Stimulated activated CD8-positive, alpha-beta memory T cell treated with anti-CD3 and anti-CD28 coated beads, Interleukin-4, amount 100 ng/mL, for 4 hours (primary cell): ENCODE data around the gene CDH13.

Experiments
- DNase-seq, 2 donors: peaks; one replicate each; pipeline ENCODE4 v3.0.0-alpha.2; 2020; ENCODE audit warnings: low read depth in 2 of 2, low spot score in 1 of 2

CDH13 gene

DNA sequence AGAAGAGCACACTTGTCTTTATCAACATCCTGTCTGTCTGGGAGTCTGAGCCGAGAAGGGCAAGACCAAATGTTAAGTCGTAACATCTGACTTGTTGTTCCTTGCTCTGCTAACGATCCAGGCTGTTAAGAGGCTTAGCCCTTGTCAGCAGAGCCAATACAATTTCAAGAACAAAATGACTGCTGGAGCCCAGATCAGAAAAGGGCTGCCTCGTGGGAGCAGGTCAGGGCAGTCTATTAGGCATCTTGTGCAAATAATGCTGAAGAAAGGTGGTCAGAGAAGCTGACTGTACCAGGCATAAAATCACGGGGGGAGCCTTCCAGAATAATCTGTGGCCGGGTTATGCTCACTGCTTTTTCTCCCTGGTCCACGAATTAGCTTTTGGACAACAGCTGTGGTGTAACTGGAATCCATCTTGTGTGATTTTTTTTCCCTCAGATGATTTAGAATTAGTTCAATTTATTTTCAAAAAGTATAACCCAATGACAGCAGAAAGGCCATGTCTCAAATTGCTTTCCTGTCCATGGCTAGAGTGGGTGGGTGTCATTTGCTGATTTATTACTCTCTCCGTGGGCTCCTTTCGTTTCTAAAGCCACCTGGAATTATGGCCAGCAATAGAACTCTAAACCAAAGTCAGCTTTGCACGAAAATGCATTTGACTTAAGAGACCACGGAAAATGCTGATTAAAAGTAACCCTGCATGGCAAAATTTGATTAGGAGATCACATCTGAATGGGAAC is 959.9 kb downstream of the CDH13 start:
- DNase-seq, result no peak

DNA sequence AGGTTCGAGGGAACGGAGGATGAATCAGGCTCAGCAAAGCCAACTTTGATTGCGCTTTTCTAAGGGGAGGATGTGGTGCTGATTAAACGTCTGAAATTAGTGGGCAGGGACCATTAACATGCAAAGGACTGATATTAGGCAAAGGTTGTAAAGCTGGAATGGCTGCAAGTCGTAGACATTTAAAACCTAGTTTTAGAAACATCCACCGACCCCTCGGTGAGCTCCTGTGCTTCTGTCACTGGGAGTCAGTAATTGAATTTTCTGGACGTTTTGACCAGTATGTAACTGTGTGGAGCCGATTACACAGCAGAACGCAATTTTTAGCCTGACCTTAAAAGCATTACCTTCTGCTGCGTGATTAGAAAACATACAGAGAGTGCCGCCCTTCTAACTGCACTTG is 960.4 kb downstream of the CDH13 start:
- DNase-seq, result no peak

DNA sequence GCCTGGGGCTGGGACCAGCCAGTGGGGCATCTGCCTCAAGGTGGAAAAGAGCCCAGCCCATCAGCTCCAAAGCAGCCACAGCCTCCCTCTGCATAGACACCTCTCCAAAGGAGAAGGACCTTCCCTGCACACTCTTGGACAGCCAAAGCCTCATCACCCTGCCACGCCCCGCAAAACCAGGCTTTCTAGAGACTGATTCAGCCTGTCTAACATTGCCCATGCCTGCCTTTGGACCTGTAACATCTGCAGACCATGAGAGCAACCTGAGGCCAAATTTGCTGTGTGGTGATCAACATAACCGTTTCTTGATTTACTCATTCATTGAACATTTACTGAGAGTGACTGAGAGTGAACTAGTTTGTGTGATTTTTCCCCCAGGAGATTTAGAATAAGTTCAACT is 961.3 kb downstream of the CDH13 start:
- DNase-seq, result no peak

DNA sequence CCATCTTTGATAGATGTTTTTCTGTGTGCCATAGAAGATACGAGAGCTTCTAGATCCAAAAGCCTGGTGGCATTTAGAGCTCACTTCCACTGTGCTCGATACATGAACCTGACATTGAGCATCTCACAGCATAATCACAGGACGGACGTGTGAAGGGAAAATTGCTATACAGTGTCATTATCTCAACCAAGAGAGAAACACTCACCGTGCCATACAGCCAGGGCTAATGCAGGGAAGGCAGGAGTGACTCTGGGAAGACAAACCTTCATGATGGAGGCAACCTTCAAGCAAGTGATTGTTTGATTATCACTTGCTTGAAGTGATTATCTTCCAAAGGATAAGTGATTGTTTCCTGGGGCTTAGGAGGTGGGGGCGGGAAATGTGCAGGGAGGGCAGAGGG is 962.8 kb downstream of the CDH13 start:
- no peak for DNase-seq

DNA sequence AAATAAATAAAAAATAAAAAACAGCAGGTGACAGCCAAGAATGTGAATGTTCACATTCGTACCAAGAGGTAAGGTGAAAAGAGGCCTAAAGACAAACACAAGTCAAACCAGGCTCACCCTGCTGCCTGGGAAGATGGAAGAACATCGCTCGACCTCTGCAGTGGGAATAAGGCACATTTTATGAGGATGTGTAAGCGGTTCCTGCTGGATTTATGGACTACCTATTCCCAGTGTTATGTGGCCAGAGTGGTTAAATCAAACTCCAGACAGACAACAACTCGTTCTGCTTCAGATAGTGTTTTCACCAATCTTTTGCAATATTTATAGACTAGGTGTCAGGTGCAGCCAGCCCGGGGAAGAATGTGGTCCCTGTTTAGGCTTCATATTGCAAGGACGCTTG is 966.0 kb downstream of the CDH13 start:
- DNase-seq, result no peak

DNA sequence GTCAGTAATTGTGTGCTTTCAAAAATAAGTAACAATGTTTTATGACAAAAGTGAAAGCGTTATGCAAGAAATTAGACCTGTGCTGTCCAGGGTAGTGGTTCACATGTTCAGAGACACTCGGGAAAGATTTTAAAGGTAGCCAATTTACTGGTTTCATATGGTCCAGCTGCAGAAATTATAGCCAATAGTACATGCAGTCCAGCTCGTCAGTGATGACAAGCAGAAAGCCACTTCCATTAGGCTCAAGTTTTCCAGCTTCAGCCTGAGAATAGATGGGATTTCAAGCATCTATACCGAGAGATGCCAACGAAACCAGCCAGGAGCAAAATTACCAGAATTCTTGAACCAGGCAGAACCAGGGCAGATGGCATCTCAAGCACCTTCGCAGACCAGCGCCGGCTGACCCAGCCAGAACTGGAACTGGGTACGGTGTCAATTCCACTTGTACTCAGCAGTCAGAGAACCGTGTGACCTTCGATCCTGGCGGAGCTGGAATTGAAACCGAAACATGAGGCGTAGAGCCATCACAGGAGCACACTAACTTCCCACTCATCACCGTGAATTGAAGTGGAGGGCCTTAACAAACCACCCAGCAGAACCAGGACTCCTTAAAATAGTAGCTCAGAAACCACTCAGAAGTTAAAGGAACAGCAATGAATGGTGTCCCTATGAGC is 973.2 kb downstream of the CDH13 start:
- no peak for DNase-seq

DNA sequence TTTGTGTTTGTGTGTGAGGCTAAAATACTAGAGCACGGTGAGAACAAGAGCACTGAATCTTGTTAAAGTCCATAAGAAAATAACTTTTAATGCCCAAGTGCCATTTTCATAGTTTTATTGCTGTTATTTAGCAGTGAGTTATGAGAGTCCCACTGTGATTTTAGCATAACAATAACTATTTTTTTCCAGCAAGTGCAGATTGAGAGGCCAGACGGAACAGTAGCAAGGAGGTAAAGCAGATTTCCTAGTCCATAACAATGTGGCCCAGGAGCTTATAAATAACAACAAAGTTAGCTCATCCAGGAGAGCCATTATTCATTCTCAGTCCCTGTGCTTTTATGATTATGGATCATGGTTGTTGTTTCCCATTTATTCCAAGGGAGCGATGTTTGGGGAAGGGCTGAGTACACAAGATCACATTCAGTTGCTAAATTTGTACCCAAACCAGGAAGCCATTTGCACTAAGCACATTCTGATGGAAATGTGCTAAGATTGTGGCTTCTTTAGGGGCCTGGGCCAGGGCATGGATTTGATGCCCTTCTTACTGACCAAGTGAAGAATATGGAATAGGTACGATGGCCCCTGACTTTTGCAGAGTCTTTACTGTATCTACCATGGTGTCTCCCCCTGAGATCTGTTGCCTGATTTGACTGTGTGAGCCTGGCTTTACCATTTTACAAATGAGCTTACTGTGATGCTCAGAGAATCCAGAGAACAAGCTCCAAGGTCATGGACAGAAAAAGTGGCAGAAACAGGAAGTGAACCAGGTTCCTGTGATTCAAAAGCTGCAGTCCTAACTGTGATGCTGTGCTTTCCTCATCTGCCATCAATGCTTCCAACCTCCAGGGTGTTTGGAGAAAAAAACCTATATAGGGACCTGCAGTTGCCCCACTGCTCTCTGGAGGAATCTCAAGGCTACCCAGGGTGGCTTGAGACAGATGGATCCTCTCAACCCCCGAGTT is 976.3 kb downstream of the CDH13 start:
- no peak for DNase-seq

DNA sequence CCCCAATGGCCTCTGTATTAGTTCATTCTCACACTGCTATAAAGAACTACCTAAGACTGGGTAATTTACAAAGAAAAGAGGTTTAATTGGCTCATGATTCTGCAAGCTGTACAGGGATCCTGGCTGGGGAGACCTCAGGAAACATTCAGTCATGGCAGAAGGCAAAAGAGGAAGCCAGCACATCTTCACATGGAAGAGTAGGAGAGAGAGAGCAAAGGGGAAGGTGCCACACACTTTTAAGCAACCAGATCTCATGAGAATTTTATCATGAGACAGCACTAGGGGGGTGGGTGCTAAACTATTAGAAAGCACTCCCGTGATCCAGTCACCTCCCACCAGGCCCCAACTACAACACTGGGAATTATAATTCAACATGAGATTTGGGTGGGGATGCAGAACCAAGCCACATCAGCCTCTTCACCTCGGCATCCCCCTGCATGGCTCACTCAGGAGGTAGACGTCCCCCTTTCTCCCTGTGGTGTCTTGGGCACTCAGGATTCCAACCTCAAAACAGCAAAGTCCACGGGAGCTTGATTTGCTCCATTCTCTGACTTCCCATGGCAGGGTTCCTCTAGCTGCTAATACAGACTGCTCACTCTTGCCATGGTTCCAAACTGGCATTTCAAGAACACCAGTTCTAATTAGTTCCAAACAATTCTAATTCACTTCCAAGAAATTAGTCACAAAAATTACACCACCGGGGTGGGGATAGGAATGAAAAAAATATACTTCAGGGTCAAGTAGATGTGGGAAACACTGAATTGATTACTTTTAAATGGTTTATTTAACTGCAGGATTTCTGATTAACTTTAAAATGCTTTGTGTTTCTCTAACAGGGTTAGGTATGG is 977.2 kb downstream of the CDH13 start:
- DNase-seq, result no peak

DNA sequence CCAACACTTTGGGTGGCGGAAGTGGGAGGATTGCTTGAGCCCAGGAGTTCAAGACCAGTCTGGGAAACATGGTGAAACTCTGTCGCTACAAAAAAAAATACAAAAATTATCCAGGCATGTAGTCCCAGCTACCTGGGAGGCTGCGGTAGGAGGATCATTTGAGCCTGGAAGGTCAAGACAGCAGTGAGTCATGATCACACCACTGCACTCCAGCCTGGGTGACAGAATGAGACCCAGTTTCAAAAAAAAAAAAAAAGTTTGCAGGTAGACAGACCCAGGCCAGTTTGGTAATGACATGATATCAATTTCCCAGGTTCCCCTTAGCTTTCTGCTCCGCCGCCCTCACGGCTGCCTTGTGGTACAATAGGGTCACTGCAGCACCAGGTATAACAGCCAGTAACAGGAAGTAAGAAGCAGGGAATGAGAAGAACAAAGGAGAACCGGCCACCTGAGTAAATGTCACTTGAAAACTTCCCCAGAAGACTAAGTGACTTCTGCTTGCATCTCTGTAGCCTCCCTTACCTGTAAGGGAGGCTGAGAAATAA is 979.8 kb downstream of the CDH13 start:
- DNase-seq, result no peak

DNA sequence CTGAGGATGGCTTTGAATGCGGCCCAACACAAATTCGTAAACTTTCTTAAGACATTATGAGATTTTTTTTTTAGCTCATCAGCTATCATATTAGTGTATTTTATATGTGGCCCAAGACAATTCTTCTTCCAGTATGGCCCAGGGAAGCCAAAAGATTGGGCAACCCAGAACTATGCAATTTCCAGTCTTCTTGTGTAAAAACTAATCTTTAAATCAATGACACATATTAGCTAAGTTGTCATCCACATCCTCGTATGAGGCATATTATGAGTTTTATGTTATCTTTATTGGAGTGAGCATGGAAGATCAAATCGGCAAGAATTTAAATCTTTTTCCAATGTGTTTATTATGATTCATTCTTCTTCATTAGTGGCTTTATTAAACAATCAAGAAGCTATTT is 982.4 kb downstream of the CDH13 start:
- no peak for DNase-seq

DNA sequence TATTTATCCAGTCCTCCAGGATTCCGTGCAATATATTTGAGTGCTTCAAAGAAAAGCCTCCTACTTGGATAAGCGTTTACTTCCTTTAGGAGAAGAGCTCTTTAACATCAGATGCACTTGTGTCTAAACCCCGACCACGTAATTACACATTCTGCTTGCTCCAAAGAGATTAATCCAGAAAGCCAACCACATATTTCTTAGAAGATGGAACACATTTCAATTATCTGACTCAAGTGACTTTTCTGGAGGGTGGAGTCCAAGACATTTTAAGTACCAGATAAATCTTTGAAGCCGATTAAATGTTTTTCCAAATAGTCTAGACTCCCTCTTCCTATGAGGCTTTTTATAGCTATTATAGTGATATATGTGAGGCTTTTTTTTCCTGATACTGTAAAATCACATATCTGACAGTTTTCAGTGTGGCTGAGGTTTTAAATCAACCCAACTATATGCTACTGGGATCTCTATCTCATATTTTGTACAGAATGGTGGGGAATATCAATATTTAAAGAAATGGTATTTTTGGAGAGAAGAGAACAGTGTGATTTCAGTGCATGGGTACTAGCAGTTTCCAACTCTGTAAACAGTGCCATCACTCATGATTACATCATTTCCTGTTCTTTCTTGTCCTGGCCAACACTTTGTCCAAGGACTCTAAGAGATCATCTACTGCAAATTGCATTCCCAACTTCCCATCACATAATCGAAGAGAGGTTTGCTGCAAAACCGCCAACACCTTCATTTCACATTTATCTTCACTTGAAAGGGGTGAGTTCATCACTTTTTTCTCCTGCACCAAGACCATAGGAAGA is 988.6 kb downstream of the CDH13 start:
- DNase-seq, result no peak

DNA sequence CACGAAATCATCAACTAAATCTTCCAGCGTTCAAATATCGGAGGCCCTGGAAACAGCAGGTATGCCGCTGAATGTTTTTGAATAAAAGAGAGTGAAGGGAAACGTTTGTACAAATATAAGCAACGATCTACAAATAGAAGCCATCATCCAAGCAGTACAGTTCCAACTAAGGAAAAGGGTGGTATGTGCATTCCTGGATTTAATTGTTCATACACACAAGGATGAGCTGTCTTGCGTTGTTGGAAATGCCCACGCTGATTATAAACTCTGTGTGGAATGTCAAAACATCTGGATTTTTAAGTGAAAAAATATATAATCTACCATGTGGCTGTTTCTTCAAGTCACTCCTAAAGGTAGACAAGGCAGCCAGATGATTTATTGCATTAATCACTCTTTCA is 989.2 kb downstream of the CDH13 start:
- DNase-seq, result no peak

DNA sequence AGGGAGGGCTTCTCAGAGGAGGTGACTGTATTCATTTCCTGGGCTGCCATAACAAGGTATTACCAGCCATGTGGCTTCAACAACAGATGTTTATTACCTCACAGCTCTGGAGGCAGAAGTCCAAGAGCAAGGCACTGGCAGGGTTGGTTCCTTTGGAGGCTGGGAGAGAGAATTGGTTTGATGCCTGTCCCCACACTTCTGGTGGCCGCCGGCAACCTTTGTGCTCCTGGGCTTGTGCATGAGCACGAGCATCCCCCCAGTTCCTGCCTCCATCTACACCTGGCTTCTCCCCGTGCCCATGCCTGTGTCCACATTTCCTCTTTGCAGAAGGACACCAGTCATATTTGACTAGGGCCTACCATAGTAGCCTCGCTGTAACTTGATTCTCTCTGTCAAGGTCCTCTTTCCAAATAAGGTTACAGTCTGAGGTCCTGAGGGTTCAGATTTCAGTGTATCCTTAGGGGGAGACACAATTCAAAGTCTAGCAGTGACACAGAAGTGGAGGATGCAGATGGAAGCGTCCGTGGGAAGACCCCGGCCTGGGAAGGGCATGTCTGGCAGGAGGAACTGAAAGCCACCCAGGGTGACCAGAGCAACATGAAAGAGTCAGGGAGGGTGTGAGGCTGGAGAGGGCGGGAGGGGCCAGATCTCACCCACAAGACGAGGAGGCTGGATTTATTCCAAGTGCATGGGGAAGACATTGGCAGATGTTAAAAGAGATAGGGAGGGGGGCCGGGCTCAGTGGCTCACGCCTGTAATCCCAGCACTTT is 992.8 kb downstream of the CDH13 start:
- DNase-seq, result no peak

DNA sequence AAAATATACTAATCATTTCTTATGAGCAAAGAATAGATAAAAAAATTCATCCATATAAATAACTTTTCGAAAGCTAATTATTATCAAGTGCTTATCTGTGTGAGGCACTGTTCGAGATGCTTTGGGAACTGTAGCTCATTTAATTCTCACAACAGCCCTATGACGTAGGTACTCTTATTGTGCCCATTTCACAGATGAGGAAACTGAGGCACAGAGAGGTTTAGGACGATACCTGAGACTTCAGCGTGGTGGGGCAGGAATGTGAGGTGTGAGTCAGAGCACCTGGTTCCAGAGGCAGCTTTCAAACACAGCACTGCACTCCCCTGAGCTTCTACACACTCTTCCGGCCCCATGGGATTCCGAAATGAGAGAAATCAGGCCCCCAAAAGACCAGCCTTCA is 995.2 kb downstream of the CDH13 start:
- no peak for DNase-seq

DNA sequence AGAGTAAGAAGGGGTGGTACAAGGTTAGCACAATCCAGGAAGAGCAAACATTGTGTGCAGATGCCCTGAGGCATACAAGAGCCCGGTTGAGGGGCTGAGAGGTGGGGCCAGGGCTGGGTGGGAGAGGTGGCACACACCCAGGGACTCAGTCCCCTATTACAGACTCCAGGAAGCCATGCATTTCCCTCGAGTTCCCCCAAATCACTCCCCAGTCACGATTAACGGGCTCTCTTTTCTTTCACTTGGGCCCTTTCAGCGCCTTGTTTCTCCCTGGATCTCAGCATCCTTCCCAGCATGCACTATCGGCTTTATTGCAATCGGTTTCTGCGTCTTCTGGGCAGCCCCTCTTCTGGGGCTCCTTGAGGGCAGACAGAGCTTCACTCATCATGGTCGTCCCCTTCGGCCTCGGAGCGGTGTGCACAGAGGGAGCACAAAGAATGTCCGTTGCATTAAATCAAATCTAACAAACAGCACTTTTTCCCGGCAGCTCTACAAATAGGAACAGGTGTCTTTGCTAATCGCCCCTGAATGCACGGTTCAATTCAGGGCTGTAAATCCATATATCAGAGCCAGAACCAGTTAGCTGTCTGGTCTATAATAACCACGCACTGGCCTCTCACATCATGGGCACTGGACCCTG is 996.4 kb downstream of the CDH13 start:
- DNase-seq, result no peak

DNA sequence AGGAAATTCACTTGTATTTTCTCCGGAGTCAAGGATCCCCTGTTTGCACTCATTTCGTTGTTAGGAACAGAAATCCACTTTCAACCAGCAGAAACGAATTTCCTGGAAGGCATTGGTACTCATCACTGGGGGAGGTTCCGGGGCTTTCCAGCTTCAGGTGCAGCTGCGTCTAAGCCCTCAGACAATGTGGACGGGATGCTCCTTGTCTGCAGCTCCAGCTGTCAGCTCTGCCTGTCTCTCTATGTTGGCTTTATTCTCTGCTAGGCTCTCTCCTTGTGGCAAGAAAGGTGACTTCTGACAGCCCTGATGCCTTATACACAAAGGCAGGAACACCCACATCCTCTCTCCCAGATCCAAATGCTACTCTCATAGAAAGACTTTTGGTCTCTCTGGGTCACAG is 997.1 kb downstream of the CDH13 start:
- DNase-seq, result no peak

DNA sequence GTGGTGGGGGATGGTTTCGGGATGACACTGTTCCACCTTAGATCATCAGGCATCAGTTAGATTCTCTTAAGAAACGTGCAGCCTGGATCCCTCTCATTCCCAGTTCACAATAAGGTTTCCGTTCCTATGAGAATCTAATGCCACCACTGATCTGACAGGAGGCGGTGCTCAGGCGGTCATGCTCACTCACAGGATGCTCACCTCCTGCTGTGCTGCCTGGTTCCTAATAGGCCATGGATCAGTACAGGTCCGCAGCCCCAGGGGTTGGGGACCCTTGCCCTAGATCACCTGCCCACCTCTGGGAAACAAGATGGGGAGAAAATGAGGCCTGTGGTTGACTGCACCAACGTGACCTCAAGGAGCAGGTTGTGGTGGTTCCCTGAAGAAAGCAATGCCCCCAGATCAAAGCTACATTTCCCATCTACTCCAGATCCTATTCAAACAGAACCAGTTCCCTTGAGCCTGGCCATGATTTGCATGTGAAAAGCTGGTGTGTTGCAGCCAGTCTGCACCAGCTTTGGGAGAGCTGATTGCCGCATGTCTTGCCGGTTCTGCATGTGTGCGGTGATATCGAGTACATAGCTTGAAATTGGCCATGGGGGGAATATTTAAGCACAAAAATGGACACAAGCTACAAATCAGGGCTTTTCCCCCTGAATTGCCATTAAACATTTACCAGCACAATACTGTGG is 997.8 kb downstream of the CDH13 start:
- no peak for DNase-seq

DNA sequence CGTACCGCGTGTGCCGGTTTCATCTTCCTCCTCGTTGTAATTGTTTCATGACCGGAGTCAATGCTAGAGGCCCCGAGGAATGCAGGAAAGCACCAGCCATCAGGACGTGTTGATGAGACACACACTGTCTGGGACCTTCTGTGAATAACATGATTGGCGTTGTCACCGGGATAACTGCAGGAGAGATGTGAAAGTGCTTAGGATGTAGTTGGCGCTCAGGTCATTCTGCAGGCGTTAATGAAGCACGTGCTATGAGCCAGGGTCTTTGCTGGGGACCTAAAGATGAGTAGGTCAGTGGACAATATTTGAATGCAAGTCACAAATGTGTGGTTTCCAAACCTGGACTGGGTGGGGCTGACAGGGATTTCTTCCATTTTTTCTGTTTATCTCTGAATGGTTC is 999.4 kb downstream of the CDH13 start:
- DNase-seq, result no peak
